Heart left ventricle (tissue), 13 donors: ENCODE results near the gene SH3BGRL3.

Source experiments
- CTCF ChIP-seq, 12 donors: fragments of 200-600 bp; sonication (generic) in 4 of 12; IDR thresholded peaks; one replicate each; pipeline versions ENCODE4 v1.5.0 to v1.8.0; 2018 to 2022; ENCODE audit warnings: antibody characterized with exemption in 12 of 12, mild to moderate bottlenecking in 5 of 12
- POLR2A ChIP-seq, 2 donors: fragments of 450-650 bp; IDR thresholded peaks; one replicate each; pipeline ENCODE4 v1.6.1; 2017; ENCODE audit warnings: antibody characterized with exemption in 2 of 2, mild to moderate bottlenecking in 2 of 2, moderate library complexity in 2 of 2
- donor health status: ischemic (EF 13 %, LVEDD 7.1; RV severe dilation, severe dysfunction).
- donor health status: DM: no; HTN: yes; CAD: no.
- donor health status: DM: no; HTN: no; CAD: no.
- donor health status: ischemic (EF 25% LVEDD 6.9; RV normal size, moderate dysfunction).
- donor health status: ischemic (EF 25% LVEDD 5.7; RV mildly dilated, moderate dysfunction).
- donor health status: ischemic (EF 35%, LVEDD 5.7; RV mildly dilated, moderate dysfunction).
- donor health status: nonischemic (EF 11% LVEDD 7.7; RV severe dilation, severe dysfunction).
- donor health status: DM: yes; HTN: yes; CAD: no.
- donor health status: PGD.
- donor health status: ischemic (EF 29% LVEDD 5.4; RV normal size, mild dysfunction).
- donor health status: nonischemic (EF 23%, LVEDD 6.1; RV moderate dilation, normal function).

DNA sequence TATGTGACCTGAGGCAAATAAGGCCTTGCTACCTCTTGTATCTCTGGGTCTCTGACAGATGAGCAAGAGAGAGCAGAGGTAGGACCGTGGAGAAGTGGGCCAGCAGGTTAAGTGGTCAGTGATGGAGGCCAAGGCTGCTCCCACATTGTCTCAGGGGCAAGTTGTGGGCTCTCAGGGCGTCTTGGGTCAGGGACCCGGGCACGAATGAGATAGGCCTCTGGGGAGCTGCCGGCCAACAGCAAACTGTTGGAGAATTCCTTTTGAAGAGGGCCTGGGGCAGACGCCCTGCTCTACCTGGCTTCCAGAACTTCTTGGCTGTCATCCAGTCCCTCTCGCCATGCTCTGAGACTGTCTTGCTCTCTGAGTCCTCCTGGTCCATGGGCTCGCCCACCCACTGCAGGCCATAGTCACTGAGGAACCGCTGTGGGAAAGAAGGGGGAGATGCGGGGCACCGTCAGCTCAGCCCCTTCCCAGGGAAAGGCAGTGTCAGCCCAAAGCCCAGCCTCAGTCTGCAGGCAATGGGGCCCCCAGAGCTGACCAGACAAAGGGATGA, 14.1 kb downstream of the SH3BGRL3 start:
- no peak for TF ChIP-seq CTCF (IDR thresholded peaks at IDR 0.05)
- no peak for TF ChIP-seq POLR2A (IDR thresholded peaks at IDR 0.05)
